Thymus (tissue), 11 donors: Measurements from ENCODE around the gene THSD1. TPM values are rescaled to one million over a fixed set of nuclear protein-coding genes. Genes with fewer than 3 reads are reported as not detected.

Source experiments
- DNase-seq, 9 donors: peaks; one replicate each; pipeline ENCODE4 v3.0.0-alpha.2; 2013; ENCODE audit warnings: low spot score in 9 of 9, low read depth in 6 of 9, missing footprints in 1 of 9
- H3K27ac ChIP-seq, 2 donors: one replicate each; pipeline ENCODE4 v1.5.1; 2013; ENCODE audit warnings: control low read depth in 1 of 2, low read depth in 1 of 2, low read length in 1 of 2, mild to moderate bottlenecking in 1 of 2, moderate library complexity in 1 of 2
- H3K27me3 ChIP-seq, 2 donors: one replicate each; pipeline ENCODE4 v1.5.1; 2013; ENCODE audit warnings: low read length in 1 of 2; ENCODE audit not compliant: control insufficient read depth in 2 of 2, insufficient read depth in 1 of 2
- H3K36me3 ChIP-seq, 2 donors: one replicate each; pipeline ENCODE4 v1.5.1; 2013; ENCODE audit warnings: low read length in 1 of 2, mild to moderate bottlenecking in 1 of 2, moderate library complexity in 1 of 2; ENCODE audit not compliant: control insufficient read depth in 2 of 2, insufficient read depth in 2 of 2
- H3K4me1 ChIP-seq, 2 donors: one replicate each; pipeline ENCODE4 v1.5.1; 2013; ENCODE audit warnings: low read length in 2 of 2; ENCODE audit not compliant: control insufficient read depth in 2 of 2, insufficient read depth in 2 of 2
- H3K4me3 ChIP-seq, 2 donors: one replicate each; pipeline ENCODE4 v1.5.1; 2013; ENCODE audit warnings: low read length in 2 of 2, control low read depth in 1 of 2, mild to moderate bottlenecking in 1 of 2
- H3K9me3 ChIP-seq, 2 donors: one replicate each; pipeline ENCODE4 v1.5.1; 2013; ENCODE audit warnings: low read length in 1 of 2, mild to moderate bottlenecking in 1 of 2; ENCODE audit not compliant: control insufficient read depth in 2 of 2, insufficient read depth in 1 of 2
- WGBS: extraction: QIAGEN DNeasy Blood & Tissue Kit; methylation state at CpG from one replicate; pipeline ENCODE4 v1.1.7; 2013; 5-methylcytosine and 5-hydroxymethylcytosine counted together
- polyA plus RNA-seq: library from polyadenylated mRNA; stranded (reverse); fragments of 200-250 nt; gene quantifications from one replicate; pipeline ENCODE4 v1.2.3, GENCODE V29; 2013
- total RNA-seq: library from RNA; stranded (reverse); fragments of 120-200 nt; gene quantifications from one replicate; pipeline ENCODE4 v1.2.4, GENCODE V29; 2013
- donor health status: healthy.

Gene THSD1
- total and polyA plus RNA-seq, 2 donors, result 2.9 to 3.3 TPM

DNA sequence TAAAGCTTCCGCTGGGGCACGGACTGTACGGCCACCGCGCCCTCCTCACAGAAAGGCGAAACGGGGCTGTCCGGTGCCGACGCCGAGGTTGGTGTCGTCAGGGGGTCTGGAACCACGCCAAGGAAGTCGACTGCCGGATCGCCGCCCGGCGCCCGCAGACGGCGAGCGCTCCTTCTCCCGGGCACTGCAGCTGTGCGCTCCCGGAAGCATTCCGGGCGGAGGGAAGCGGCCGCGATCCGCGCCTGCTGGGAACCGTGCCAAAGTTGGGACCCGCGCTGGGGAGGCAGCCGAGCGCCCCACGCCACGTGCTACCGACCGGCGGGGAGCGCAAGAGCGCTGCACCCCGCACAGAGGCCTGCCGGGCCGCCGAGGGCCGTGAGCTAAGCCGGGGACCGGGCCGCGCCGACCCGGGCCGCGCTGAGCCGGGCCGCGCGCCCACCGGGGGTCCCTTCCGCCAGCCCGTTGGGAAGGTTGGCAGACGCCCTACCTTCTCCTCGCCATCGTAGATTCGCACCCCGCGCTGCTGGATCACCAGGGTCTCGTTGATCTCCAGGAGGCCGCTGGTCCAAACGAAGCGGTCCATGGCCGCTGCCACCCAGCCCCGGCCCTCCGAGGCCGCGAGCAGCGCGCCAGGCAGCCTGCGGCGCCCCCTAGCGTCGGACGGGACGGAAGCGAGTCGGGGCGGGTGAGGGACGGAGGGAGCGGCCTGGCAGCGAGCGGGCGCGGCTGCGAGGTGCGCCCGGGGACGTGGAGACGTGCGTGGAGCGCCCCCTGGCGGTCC lies 44.2 kb upstream of the THSD1 start, which contains the start of gene VPS36:
TSS of gene VPS36 (minus strand) at position 623 of the 781 bp plus-strand sequence. CDS start at position 583, 40 bp downstream.
- Histone ChIP-seq H3K36me3 (peaks cover 0 to 5% of the 10 kb centered on the region in 2 donors), H3K4me1 (peaks cover 17 to 25% of the 10 kb centered on the region in 2 donors)
- under 1% methylated on average over 105 of the region's 105 CpGs for WGBS

DNA sequence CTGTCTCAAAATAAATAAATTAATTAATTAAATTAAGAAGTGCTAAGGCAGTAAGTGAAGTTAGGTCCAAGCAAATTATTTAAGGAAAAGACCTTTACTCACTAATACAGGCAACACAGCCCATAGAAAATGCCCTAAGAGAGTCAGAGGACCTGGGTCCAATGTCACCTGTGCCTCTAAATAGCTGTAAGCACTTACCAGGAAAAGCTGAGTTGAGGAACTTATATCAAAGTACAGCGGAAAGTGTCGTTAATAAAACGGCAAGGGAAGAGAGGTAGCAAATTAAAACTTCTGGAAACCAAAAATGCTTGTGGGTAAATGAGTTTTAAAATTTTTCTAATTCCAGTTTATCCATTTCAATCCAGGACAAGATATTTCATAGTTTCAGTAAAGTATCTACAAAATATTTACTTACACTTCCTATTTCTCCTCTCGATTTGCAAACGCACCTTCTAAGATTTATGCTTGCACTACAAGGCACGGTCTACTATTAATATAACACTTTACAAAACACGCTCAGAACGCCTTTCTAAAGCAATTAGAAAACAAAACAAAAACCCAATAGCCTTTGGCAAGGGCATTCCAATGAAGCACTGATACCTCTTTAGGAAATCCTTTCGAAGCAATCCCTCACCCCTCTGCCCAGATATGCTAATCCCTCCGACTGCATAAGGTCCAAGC lies 43.5 kb upstream of the THSD1 start:
- no peaks in the 10 kb centered on the region for H3K27me3 ChIP-seq
- H3K9me3 ChIP-seq, result no peaks in the 10 kb centered on the region
- peaks cover 0 to 5% of the 10 kb centered on the region in 2 donors for H3K36me3 ChIP-seq
- peaks cover 17 to 24% of the 10 kb centered on the region in 2 donors for H3K4me1 ChIP-seq
- H3K27ac ChIP-seq, result peak overlapping the region; percentile 59 to 75
- H3K4me3 ChIP-seq, result peak overlapping the region; percentile 68 to 91
- DNase-seq, result peak in 4 of 9 donors; percentile 6 to 31 (median 18)
- WGBS, result 1% methylated on average over 10 of the region's 10 CpGs

More for the DNA sequence above, 44.2 kb upstream of the THSD1 start, which contains the start of gene VPS36:
- Histone ChIP-seq H3K4me3 (peak within 1 kb of the TSS; percentile 68 to 91), H3K27ac (peak within 1 kb of the TSS; percentile 59 to 75), H3K27me3 (no peaks in the 10 kb centered on the region), H3K9me3 (no peaks in the 10 kb centered on the region)
- peak; percentile 72 to 98 (median 96) for DNase-seq

DNA sequence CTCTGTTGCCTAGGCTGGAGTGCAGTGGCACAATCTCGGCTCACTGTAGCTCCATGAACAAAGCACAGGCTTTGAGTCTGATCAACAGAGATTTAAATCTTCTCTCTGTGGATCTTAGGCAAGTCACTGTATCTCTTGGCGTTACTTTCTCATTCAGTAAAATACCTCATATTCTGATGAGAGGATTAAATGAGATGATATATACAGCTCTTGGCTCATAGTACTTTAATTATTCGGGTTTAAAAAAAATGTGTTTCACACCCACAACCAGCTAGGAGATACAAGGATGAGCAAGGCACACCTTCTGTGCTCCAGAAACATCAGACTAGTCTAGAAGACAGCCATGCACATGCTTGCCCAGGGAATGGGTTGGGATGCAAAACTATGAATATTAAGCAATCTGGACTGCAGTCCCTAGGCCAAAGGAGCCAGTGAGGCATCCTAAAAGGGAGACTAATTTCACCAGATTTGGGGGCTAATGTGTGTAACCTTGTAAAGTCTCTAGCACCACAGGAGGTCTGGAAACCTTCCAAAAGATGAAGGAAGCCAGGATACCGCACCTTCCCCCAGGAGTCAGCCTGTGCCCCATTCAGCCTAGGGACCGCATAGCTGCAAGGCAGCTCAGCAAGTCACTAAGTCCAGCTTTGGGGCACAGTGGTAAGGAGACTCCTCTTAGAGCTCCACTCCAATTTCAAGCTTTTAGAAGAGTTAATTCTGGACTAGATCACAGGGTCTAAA lies 42.0 kb upstream of the THSD1 start:
- no peak for DNase-seq
- Histone ChIP-seq H3K27me3 (no peaks in the 10 kb centered on the region), H3K4me3 (no peak overlapping the region), H3K4me1 (peaks cover 14 to 17% of the 10 kb centered on the region in 2 donors), H3K36me3 (peaks cover 0 to 5% of the 10 kb centered on the region in 2 donors), H3K9me3 (no peaks in the 10 kb centered on the region), H3K27ac (no peak overlapping the region)
- WGBS, result 90% methylated on average over 5 of the region's 5 CpGs

GRCh38 chr13:52447354-52447753 lies 41.4 kb upstream of the THSD1 start:
- no peaks in the 10 kb centered on the region for H3K27me3 ChIP-seq
- WGBS, result 98% methylated on average over 2 of the region's 2 CpGs
- no peak overlapping the region for H3K4me3 ChIP-seq
- no peak for DNase-seq
- no peak overlapping the region for H3K27ac ChIP-seq
- no peaks in the 10 kb centered on the region for H3K9me3 ChIP-seq
- H3K36me3 ChIP-seq, result peaks cover 0 to 5% of the 10 kb centered on the region in 2 donors
- peaks cover 14 to 17% of the 10 kb centered on the region in 2 donors for H3K4me1 ChIP-seq

GRCh38 chr13:52446265-52446664 lies 40.3 kb upstream of the THSD1 start:
- Histone ChIP-seq H3K9me3 (no peaks in the 10 kb centered on the region), H3K4me1 (peaks cover 14 to 17% of the 10 kb centered on the region in 2 donors), H3K27ac (no peak overlapping the region), H3K27me3 (no peaks in the 10 kb centered on the region), H3K4me3 (no peak overlapping the region), H3K36me3 (peaks cover 0 to 11% of the 10 kb centered on the region in 2 donors)
- no peak for DNase-seq
- WGBS, result 92% methylated on average over 1 of the region's 1 CpG

GRCh38 chr13:52432456-52432855 lies 26.5 kb upstream of the THSD1 start:
- H3K36me3 ChIP-seq, result peaks cover 20 to 53% of the 10 kb centered on the region in 2 donors
- H3K27me3 ChIP-seq, result no peaks in the 10 kb centered on the region
- WGBS, result 100% methylated on average over 2 of the region's 2 CpGs
- no peaks in the 10 kb centered on the region for H3K4me1 ChIP-seq
- H3K27ac ChIP-seq, result no peak overlapping the region
- no peak for DNase-seq
- no peaks in the 10 kb centered on the region for H3K9me3 ChIP-seq
- no peak overlapping the region for H3K4me3 ChIP-seq

DNA sequence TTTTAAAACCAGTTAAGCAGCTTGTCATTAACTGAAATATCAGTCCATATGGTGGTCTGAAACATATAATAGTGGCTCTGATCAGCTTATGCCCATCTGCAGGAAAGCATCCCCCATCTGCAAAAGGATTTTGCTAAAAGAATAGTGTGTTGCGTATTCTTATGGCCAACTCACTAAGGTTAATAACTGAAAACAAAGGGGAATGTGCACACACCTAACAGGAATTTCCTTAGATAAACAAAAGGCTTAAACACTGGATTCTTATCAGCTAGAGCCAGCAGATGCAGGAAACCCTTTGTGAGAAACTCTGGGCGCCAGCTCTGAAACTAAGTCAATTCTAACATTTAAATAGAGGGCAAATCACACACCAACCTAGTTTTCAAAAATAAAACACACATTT lies 22.3 kb upstream of the THSD1 start:
- Histone ChIP-seq H3K4me3 (no peak overlapping the region), H3K4me1 (no peaks in the 10 kb centered on the region), H3K9me3 (no peaks in the 10 kb centered on the region), H3K36me3 (peaks cover 14 to 43% of the 10 kb centered on the region in 2 donors), H3K27ac (no peak overlapping the region), H3K27me3 (no peaks in the 10 kb centered on the region)
- DNase-seq, result no peak
- 95% methylated on average over 2 of the region's 2 CpGs for WGBS

- Histone ChIP-seq H3K4me1 (no peaks in the 10 kb centered on the region), H3K4me3 (no peak overlapping the region), H3K9me3 (no peaks in the 10 kb centered on the region), H3K27ac (no peak overlapping the region), H3K36me3 (peaks cover 26 to 53% of the 10 kb centered on the region in 2 donors), H3K27me3 (no peaks in the 10 kb centered on the region)
- no peak for DNase-seq
- 97% methylated on average over 3 of the region's 3 CpGs for WGBS
Measured at GRCh38 chr13:52421216-52421615, 15.2 kb upstream of the THSD1 start.
